HG03565 (cell line): ENCODE results near the gene CSAD.
"Not testable (repeated sequence)": the region's sequence is repeated elsewhere in the genome, so short reads cannot be mapped to it uniquely, and the experiment has no call there.

Experiments
- ATAC-seq: cut with Tn5 transposase; IDR thresholded peaks from one replicate; pipeline ENCODE4 v1.9.1; 2021; ENCODE audit warnings: mild to moderate bottlenecking, moderate library complexity; ENCODE audit not compliant: unreplicated experiment

CSAD gene

GRCh38 chr12:53113136-53113705 is 67.5 kb downstream of the CSAD start:
- no peak for ATAC-seq

GRCh38 chr12:53112431-53112830 is 68.3 kb downstream of the CSAD start:
- ATAC-seq = not testable (repeated sequence)
